Uterus (tissue), 2 donors: ENCODE results near the gene UBE2E3.

Experiments
- CTCF ChIP-seq, 4 experiments: fragments of 200-600 bp in 2 of 4; fragments of 450-650 bp in 2 of 4; sonication (generic) in 2 of 4; IDR thresholded peaks; one replicate each; pipeline ENCODE4 v1.5.1; 2016 to 2019; ENCODE audit warnings: antibody characterized with exemption in 4 of 4, mild to moderate bottlenecking in 2 of 4, moderate library complexity in 1 of 4
- POLR2A ChIP-seq, 2 donors: fragments of 450-650 bp; IDR thresholded peaks; one replicate each; pipeline ENCODE4 v1.6.1; 2016; ENCODE audit warnings: antibody characterized with exemption in 2 of 2, mild to moderate bottlenecking in 1 of 2, moderate library complexity in 1 of 2

DNA sequence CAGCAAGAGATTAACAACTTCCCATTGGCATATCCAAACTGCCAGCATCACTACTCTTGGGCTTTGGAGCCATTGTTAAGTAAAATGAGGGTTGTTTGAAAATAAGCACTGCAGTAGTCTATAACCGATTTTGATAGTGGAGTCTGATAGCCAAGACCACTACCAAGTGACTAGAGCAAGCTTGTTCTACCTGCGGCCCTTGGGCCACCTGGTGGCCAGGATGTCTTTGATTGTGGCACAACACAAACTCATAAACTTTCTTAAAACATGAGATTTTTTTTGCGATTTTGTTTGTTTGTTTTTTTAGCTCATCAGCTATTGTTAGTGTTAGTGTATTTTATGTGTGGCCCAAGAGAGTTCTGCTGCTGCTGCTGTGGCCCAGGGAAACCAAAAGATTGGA lies 11.0 kb downstream of the UBE2E3 start:
- no peak for TF ChIP-seq CTCF (IDR thresholded peaks at IDR 0.05)
- TF ChIP-seq POLR2A (IDR thresholded peaks at IDR 0.05) = no peak
